CD4-positive, alpha-beta T cell treated with Interleukin-15 for 4 hours (primary cell): ENCODE results near the gene TMEM82.

Experiments used
- DNase-seq: peaks from one replicate; pipeline ENCODE4 v3.0.0-alpha.2; 2020; ENCODE audit warnings: low spot score

TMEM82 gene

DNA sequence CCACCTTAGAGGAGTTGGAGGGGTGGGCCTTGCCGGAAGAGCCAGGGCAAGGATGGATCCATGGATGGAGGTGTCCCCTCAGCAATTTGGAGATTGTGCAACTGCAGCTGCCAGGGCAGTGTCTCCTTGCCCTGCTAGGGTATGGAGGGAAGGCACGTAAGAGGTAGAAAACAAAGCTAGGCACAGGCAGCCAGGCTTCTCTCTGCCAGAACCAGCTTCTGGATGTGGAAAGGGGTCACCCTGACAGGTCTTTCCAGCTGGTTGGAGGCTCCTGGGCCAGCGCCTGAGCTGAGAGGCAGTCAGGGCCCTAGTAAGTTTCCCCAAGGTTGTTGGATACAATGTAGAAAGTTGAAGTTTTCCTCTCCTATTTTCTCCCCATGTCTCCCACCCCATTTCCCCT, 21.4 kb upstream of the TMEM82 start:
- no peak for DNase-seq

GRCh38 chr1:15722411-15722810, 19.9 kb upstream of the TMEM82 start:
- DNase-seq, result no peak

GRCh38 chr1:15722836-15723532, 19.3 kb upstream of the TMEM82 start:
- DNase-seq, result no peak

GRCh38 chr1:15723631-15724246, 18.6 kb upstream of the TMEM82 start:
- no peak for DNase-seq

DNA sequence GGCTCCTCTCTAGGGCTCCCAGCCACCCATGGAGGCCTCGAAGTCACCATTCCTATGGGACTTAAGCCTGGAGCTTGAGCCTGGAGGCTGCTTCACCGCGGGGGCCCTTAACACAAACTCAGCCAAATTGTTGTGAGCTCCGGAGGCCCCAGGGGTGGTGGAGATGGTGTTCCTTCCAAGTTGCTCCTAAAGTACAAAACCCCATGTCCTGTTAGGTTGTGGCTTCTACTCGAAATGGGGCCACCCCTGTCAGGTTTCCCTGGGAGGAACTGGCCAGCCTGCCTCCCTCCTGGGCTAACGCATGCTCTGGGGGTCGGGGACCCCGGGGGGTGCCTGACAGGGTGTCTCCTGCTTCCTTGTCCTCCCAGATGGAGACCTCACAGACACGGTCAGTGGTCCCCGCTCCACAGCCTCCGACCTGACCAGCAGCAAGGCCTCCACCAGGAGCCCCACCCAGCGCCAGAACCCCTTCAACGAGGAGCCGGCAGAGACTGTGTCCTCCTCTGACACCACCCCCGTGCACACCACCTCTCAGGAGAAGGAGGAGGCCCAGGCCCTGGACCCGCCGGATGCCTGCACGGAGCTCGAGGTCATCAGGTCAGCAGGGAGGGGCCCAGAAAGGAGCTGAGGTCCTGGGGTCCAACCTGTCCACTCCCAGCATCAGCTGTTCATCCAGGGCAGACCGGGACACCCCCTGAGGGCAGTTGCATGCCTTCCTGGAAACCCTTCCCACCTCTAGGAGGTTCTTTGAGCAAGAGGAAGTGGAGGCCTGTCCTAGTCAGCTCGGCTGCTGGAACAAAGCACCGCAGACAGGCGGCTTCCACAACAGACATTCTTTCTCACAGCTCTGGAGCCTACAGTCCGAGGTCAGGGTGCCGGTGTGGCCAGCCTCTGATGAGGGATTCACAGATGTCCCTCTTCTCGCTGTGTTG, 17.1 kb upstream of the TMEM82 start:
- no peak for DNase-seq

GRCh38 chr1:15726508-15726907, 15.8 kb upstream of the TMEM82 start:
- DNase-seq, result no peak

- no peak for DNase-seq
Observed at GRCh38 chr1:15727021-15727420, 15.3 kb upstream of the TMEM82 start.

DNA sequence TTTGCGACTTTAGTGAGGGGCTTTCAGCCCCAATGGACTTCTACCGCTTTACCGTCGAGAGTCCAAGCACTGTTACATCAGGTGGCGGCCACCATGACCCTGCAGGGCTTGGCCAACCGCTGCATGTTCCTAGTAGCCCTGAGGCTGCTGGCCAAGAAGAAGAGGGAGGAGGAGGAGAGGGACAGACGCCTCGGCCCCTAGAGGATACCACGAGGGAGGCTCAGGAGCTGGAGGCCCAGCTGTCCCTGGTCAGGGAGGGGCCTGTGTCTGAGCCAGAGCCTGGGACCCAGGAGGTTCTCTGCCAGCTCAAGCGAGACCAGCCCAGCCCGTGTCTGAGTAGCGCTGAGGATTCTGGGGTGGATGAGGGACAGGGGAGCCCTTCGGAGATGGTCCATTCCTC, 14.9 kb upstream of the TMEM82 start:
- no peak for DNase-seq

- DNase-seq, result no peak
Observed at GRCh38 chr1:15727866-15728534, 14.3 kb upstream of the TMEM82 start.

- DNase-seq, result no peak
Observed at GRCh38 chr1:15728937-15729657, 13.2 kb upstream of the TMEM82 start.

GRCh38 chr1:15730423-15730822, 11.9 kb upstream of the TMEM82 start:
- no peak for DNase-seq

DNA sequence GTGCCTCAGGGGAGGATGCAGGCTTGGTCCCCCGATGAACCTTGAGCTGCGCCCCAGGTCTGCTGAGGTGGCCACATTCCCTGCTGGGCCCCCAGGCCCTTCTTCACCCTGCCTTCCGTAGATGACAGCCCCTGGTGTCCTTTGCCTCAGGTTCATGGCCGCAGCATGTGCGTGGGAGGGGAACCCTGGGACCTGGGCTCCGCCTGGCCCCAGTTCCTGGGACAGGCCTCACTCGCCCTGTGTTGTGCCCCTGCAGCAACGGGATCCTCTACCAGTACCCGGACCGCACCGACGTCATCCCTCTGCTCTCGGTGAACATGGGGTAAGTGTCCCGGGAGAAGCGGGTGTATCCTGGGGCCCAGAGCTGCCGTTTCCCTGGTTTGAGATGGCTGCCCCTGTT, 11.4 kb upstream of the TMEM82 start:
- no peak for DNase-seq

GRCh38 chr1:15731735-15732685, 10.3 kb upstream of the TMEM82 start:
- no peak for DNase-seq

GRCh38 chr1:15732686-15733081, 9.6 kb upstream of the TMEM82 start:
- DNase-seq, result no peak

- no peak for DNase-seq
Observed at GRCh38 chr1:15733218-15733725, 9.0 kb upstream of the TMEM82 start.

- DNase-seq, result no peak
Observed at GRCh38 chr1:15733726-15734226, 8.5 kb upstream of the TMEM82 start.

- no peak for DNase-seq
Observed at GRCh38 chr1:15734296-15734695, 8.0 kb upstream of the TMEM82 start.

DNA sequence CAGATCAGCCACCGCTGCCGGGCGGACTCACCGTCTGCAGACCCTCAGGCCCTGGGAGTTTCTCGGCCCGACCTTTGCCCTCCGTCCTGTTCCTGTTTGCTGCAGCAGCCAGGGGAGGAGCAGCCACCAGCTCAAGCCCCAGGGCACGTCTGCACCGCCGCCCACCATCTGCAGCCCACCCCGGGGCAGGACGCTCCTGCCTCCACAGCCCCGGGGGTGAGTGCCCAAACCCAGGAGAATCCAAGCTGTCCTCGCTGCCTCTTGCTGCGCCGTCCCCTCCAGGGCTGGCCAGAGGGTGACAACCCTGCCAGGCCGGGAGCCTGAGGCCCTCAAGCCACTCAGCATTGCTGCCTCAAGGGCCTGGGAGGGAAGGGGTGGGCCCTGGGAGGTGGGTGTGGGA, 7.4 kb upstream of the TMEM82 start:
- DNase-seq, result no peak

- DNase-seq, result no peak
Observed at GRCh38 chr1:15735304-15736037, 6.8 kb upstream of the TMEM82 start.
